Body of pancreas (tissue), 4 donors: ENCODE measurements around the gene OR2J1.

Source experiments
- POLR2A ChIP-seq, 3 donors: fragments of 450-650 bp; IDR thresholded peaks; one replicate each; pipeline ENCODE4 v1.6.1; 2016; ENCODE audit warnings: antibody characterized with exemption in 3 of 3, mild to moderate bottlenecking in 2 of 3
- TF ChIP-seq, protein P1 (sequence below), 7 experiments: fragments of 450-650 bp in 4 of 7; fragments of 200-600 bp in 3 of 7; sonication (generic) in 3 of 7; IDR thresholded peaks; one replicate each; pipeline ENCODE4 v1.5.1; 2016 to 2019; ENCODE audit warnings: antibody characterized with exemption in 7 of 7

DNA sequence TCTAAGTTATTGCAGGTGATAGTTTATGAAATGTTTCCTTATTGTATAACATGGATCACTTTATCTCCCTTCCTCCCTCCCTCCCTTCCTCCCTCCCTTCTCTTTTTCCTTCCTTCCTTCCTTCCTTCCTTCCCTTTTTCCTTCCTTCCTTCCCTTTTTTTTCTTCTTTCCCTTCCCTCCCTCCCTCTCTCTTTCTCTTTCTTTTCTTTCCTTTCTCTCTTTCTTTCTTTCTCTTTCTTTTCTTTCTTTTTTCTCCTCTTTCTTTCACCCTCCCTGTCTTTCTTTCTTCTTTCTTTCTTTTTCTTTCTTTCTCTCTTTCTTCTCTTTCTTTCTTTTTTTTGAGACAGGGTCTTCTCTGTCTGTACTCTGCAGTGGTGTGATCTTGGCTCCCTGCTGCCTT is 18.0 kb upstream of the OR2J1 start:
- no peak for TF ChIP-seq POLR2A (IDR thresholded peaks at IDR 0.05)
- TF ChIP-seq, protein P1, sequence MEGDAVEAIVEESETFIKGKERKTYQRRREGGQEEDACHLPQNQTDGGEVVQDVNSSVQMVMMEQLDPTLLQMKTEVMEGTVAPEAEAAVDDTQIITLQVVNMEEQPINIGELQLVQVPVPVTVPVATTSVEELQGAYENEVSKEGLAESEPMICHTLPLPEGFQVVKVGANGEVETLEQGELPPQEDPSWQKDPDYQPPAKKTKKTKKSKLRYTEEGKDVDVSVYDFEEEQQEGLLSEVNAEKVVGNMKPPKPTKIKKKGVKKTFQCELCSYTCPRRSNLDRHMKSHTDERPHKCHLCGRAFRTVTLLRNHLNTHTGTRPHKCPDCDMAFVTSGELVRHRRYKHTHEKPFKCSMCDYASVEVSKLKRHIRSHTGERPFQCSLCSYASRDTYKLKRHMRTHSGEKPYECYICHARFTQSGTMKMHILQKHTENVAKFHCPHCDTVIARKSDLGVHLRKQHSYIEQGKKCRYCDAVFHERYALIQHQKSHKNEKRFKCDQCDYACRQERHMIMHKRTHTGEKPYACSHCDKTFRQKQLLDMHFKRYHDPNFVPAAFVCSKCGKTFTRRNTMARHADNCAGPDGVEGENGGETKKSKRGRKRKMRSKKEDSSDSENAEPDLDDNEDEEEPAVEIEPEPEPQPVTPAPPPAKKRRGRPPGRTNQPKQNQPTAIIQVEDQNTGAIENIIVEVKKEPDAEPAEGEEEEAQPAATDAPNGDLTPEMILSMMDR (IDR thresholded peaks at IDR 0.05), result no peak
